GM21390 (cell line): Measurements from ENCODE around the gene EXOC7.
"Not testable (repeated sequence)": the region's sequence is repeated elsewhere in the genome, so short reads cannot be mapped to it uniquely, and the experiment has no call there.

Source experiments
- ATAC-seq: cut with Tn5 transposase; IDR thresholded peaks from one replicate; pipeline ENCODE4 v1.9.1; 2021; ENCODE audit not compliant: unreplicated experiment

EXOC7 gene

GRCh38 chr17:76088868-76089576 is 14.6 kb downstream of the EXOC7 start:
- no peak for ATAC-seq

GRCh38 chr17:76088041-76088867 is 15.3 kb downstream of the EXOC7 start:
- ATAC-seq = no peak

GRCh38 chr17:76087531-76087930 is 16.1 kb downstream of the EXOC7 start:
- ATAC-seq = no peak

- no peak for ATAC-seq
Observed at GRCh38 chr17:76086384-76086783, 17.2 kb downstream of the EXOC7 start.

GRCh38 chr17:76085731-76086366 is 17.7 kb downstream of the EXOC7 start:
- ATAC-seq = no peak

- ATAC-seq = no peak
Observed at GRCh38 chr17:76085066-76085730, 18.4 kb downstream of the EXOC7 start.

GRCh38 chr17:76083536-76084182 is 19.9 kb downstream of the EXOC7 start:
- ATAC-seq = no peak

GRCh38 chr17:76082326-76083251 is 21.0 kb downstream of the EXOC7 start:
- no peak for ATAC-seq

- ATAC-seq = no peak
Observed at GRCh38 chr17:76081295-76082210, 22.0 kb downstream of the EXOC7 start.

GRCh38 chr17:76080768-76081287 is 22.8 kb downstream of the EXOC7 start:
- no peak for ATAC-seq

- no peak for ATAC-seq
Observed at GRCh38 chr17:76079956-76080767, 23.4 kb downstream of the EXOC7 start.

GRCh38 chr17:76079535-76079955 is 24.0 kb downstream of the EXOC7 start:
- ATAC-seq = no peak

- ATAC-seq = no peak
Observed at GRCh38 chr17:76078860-76079534, 24.6 kb downstream of the EXOC7 start, which contains the start of gene ZACN. Gene ZACN (plus strand): TSS chr17:76079182. CDS start chr17:76079265, 83 bp downstream.

GRCh38 chr17:76078370-76078769 is 25.2 kb downstream of the EXOC7 start:
- ATAC-seq = not testable (repeated sequence)

GRCh38 chr17:76077584-76078110 is 25.9 kb downstream of the EXOC7 start:
- ATAC-seq = no peak

GRCh38 chr17:76076765-76077583 is 26.6 kb downstream of the EXOC7 start:
- no peak for ATAC-seq
